CD4-positive, alpha-beta T cell (primary cell): ENCODE data around the gene EPHA4. TPM values are rescaled to one million over a fixed set of nuclear protein-coding genes. Genes with fewer than 3 reads are reported as not detected.

ENCODE experiments used
- ATAC-seq: fragments of 200-7000 bp; cut with Tn5 transposase; one replicate; pipeline ENCODE4 v1.10.0; 2022; ENCODE audit warnings: mild to moderate bottlenecking; ENCODE audit not compliant: poor library complexity
- CTCF ChIA-PET: fragments of 350-600 bp; sonication (Branson Sonifier 250); formaldehyde crosslinking; loops from one replicate; lab custom pipeline; 2021; ENCODE audit warnings: antibody characterized with exemption, inconsistent platforms; lab: Charles Lee
- POLR2A ChIA-PET: fragments of 350-600 bp; sonication (Branson Sonifier 250); formaldehyde crosslinking; loops from one replicate; lab custom pipeline; 2021; ENCODE audit warnings: antibody characterized with exemption, inconsistent platforms; lab: Charles Lee
- DNase-seq, 14 experiments: peaks; one replicate each; pipeline ENCODE4 v3.0.0-alpha.2; 2013 to 2020; ENCODE audit warnings: mixed read lengths in 2 of 14
- H3K27ac ChIP-seq, 2 donors: one replicate each; pipeline versions ENCODE4 v1.5.1 to v1.7.0; 2013; ENCODE audit warnings: low read length in 2 of 2, low read depth in 1 of 2, mild to moderate bottlenecking in 1 of 2
- H3K27me3 ChIP-seq, 2 experiments: 1 replicate in 1 of 2; 2 replicates in 1 of 2; pipeline versions ENCODE4 v1.6.1 to v1.7.0; 2013; ENCODE audit warnings: low read length in 2 of 2, control low read depth in 1 of 2, mild to moderate bottlenecking in 1 of 2, moderate library complexity in 1 of 2; ENCODE audit not compliant: insufficient read depth in 2 of 2, control insufficient read depth in 1 of 2
- H3K36me3 ChIP-seq: one replicate; pipeline ENCODE4 v1.6.1; 2013; ENCODE audit warnings: low read length, control low read depth; ENCODE audit not compliant: insufficient read depth
- H3K4me1 ChIP-seq: one replicate; pipeline ENCODE4 v1.6.1; 2013; ENCODE audit warnings: low read length, control low read depth; ENCODE audit not compliant: insufficient read depth
- H3K4me3 ChIP-seq: one replicate; pipeline ENCODE4 v1.5.1; 2013; ENCODE audit warnings: mild to moderate bottlenecking, low read length, moderate library complexity
- H3K9me3 ChIP-seq, 2 experiments: 1 replicate in 1 of 2; 2 replicates in 1 of 2; pipeline versions ENCODE4 v1.6.1 to v1.7.0; 2013; ENCODE audit warnings: low read length in 2 of 2, mild to moderate bottlenecking in 2 of 2, control low read depth in 1 of 2, moderate library complexity in 1 of 2; ENCODE audit not compliant: control insufficient read depth in 1 of 2, insufficient read depth in 1 of 2
- H3K27ac Mint-ChIP-seq: one replicate; pipeline ENCODE4 v1.8.0; 2020; ENCODE audit warnings: mixed read lengths
- H3K27me3 Mint-ChIP-seq: one replicate; pipeline ENCODE4 v1.8.0; 2021; ENCODE audit warnings: mixed read lengths
- H3K36me3 Mint-ChIP-seq: one replicate; pipeline ENCODE4 v1.8.0; 2021; ENCODE audit warnings: low read depth, mixed read lengths
- H3K4me1 Mint-ChIP-seq: one replicate; pipeline ENCODE4 v1.8.0; 2021; ENCODE audit warnings: low read depth, mixed read lengths
- H3K4me3 Mint-ChIP-seq: one replicate; pipeline ENCODE4 v1.8.0; 2020; ENCODE audit warnings: mild to moderate bottlenecking, mixed read lengths
- H3K9me3 Mint-ChIP-seq: one replicate; pipeline ENCODE4 v1.8.0; 2020; ENCODE audit warnings: mixed read lengths
- intact Hi-C, 2 experiments: fragments of 100-400 bp; cut with DNase I in 1 of 2; cut with micrococcal nuclease in 1 of 2; formaldehyde crosslinking; loops; one replicate each; pipeline versions ENCODE4 v1.15.1 to v1.9.0; 2023 to 2025; cut with DNase I, micrococcal nuclease
- total RNA-seq, 174 experiments: library from RNA in 2 of 174; stranded (reverse) in 2 of 174; gene quantifications; one replicate each; pipeline ENCODE4 v1.2.3 and lab custom pipeline; 2021 to 2026
- TF ChIP-seq, protein P1 (sequence below): fragments of 200-600 bp; IDR thresholded peaks from one replicate; pipeline ENCODE4 v1.8.0; 2022; ENCODE audit warnings: antibody characterized with exemption, mild to moderate bottlenecking

EPHA4 gene
- total RNA-seq, 2 experiments from 2014 or later, result 85.7 to 86.5 TPM

DNA sequence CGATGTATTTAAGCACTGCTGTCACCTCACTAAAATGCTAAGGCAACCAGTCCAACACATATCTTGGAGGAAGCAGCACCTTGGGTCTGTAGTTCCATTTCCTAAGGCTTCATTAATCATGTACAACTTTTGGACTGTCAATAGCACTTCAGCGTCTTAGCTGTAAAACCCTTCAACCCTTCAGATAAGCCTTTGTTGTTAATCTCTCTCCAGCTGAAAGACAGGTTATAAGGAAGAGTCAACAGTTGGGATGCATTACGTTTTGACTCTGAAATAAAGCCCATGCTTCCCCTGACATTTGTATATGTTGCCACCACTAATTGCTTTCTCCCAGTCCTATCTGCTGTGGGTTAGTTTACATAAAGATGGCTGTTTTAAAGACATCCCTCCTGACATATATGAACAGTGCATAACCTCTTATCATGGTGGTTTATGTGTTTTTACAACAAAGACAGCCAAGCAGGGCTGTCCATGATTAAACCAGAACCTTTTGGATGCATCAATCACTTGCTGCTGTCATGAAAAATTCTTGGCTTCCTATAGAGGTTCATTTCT, 81.5 kb downstream of the EPHA4 start:
- intact Hi-C loops, result no loop called here
- H3K4me1 Mint-ChIP-seq, result peaks cover 6% of the 10 kb centered on the region
- no peaks in the 10 kb centered on the region for H3K9me3 Mint-ChIP-seq
- H3K27ac ChIP-seq, result no peak overlapping the region
- TF ChIP-seq, protein P1, sequence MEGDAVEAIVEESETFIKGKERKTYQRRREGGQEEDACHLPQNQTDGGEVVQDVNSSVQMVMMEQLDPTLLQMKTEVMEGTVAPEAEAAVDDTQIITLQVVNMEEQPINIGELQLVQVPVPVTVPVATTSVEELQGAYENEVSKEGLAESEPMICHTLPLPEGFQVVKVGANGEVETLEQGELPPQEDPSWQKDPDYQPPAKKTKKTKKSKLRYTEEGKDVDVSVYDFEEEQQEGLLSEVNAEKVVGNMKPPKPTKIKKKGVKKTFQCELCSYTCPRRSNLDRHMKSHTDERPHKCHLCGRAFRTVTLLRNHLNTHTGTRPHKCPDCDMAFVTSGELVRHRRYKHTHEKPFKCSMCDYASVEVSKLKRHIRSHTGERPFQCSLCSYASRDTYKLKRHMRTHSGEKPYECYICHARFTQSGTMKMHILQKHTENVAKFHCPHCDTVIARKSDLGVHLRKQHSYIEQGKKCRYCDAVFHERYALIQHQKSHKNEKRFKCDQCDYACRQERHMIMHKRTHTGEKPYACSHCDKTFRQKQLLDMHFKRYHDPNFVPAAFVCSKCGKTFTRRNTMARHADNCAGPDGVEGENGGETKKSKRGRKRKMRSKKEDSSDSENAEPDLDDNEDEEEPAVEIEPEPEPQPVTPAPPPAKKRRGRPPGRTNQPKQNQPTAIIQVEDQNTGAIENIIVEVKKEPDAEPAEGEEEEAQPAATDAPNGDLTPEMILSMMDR, result no peak
- H3K27me3 ChIP-seq, result no peaks in the 10 kb centered on the region
- H3K4me3 ChIP-seq, result no peak overlapping the region
- ChIA-PET CTCF (interaction anchor here (1.3 kb wide), 1 partner anchor 11 kb away, joined by 4 read pairs; no protein-coding TSS in a partner anchor), POLR2A (interaction anchor here (1.2 to 1.3 kb wide), 2 partner anchors 27 to 68 kb away, joined by 3 to 4 read pairs; no protein-coding TSS in a partner anchor)
- H3K27me3 Mint-ChIP-seq, result no peaks in the 10 kb centered on the region
- H3K9me3 ChIP-seq, result no peaks in the 10 kb centered on the region
- no peaks in the 10 kb centered on the region for H3K4me1 ChIP-seq
- ATAC-seq (no peak), DNase-seq (no peak)
- H3K27ac Mint-ChIP-seq, result no peak overlapping the region
- H3K36me3 ChIP-seq, result no peaks in the 10 kb centered on the region
- no peak overlapping the region for H3K4me3 Mint-ChIP-seq
- H3K36me3 Mint-ChIP-seq, result peaks cover 30% of the 10 kb centered on the region

- ChIA-PET CTCF (no interaction called here), POLR2A (no interaction called here)
- no peak for DNase-seq
- Histone ChIP-seq H3K9me3 (no peaks in the 10 kb centered on the region), H3K4me1 (no peaks in the 10 kb centered on the region), H3K27me3 (no peaks in the 10 kb centered on the region), H3K36me3 (no peaks in the 10 kb centered on the region), H3K27ac (no peak overlapping the region), H3K4me3 (no peak overlapping the region)
- H3K27me3 Mint-ChIP-seq, result no peaks in the 10 kb centered on the region
- ATAC-seq, result no peak
- H3K9me3 Mint-ChIP-seq, result no peaks in the 10 kb centered on the region
- TF ChIP-seq, protein P1, result no peak
- intact Hi-C loops, result no loop called here
- no peak overlapping the region for H3K4me3 Mint-ChIP-seq
- peaks cover 13% of the 10 kb centered on the region for H3K4me1 Mint-ChIP-seq
- no peak overlapping the region for H3K27ac Mint-ChIP-seq
- peaks cover 17% of the 10 kb centered on the region for H3K36me3 Mint-ChIP-seq
These were observed 83.8 kb downstream of the EPHA4 start for GRCh38 chr2:221488136-221488807.

DNA sequence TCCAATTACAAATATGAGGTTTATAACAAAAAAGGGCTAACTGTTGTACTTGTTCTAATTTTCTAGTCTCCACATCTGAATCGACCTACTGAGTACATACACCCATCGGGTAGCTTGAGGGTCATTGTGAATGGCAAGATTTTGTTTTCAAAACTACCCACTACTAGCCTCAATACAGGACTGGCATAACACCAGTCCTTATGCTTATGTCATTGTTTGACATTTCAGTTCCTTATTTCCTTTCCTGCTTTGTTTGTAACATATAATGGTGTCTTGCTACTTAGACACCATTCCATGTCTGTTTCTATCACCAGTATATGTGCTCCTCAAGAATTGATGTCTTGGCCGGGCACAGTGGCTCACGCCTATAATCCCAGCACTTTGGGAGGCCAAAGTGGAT, 86.0 kb downstream of the EPHA4 start:
- no peak overlapping the region for H3K27ac ChIP-seq
- no peaks in the 10 kb centered on the region for H3K27me3 Mint-ChIP-seq
- intact Hi-C loops, result no loop called here
- H3K4me1 Mint-ChIP-seq, result peaks cover 13% of the 10 kb centered on the region
- DNase-seq (no peak), ATAC-seq (no peak)
- no peak overlapping the region for H3K27ac Mint-ChIP-seq
- H3K4me3 ChIP-seq, result no peak overlapping the region
- peaks cover 20% of the 10 kb centered on the region for H3K36me3 Mint-ChIP-seq
- no peak overlapping the region for H3K4me3 Mint-ChIP-seq
- H3K27me3 ChIP-seq, result no peaks in the 10 kb centered on the region
- ChIA-PET POLR2A (no interaction called here), CTCF (no interaction called here)
- TF ChIP-seq, protein P1, result no peak
- no peaks in the 10 kb centered on the region for H3K4me1 ChIP-seq
- no peaks in the 10 kb centered on the region for H3K9me3 ChIP-seq
- H3K36me3 ChIP-seq, result peaks cover 3% of the 10 kb centered on the region
- no peaks in the 10 kb centered on the region for H3K9me3 Mint-ChIP-seq
